ENCODE measurements around the gene UBE2O.

GRCh38 chr17:76466775-76467130 is 13.8 kb upstream of the UBE2O start:
- TF ChIP-seq CTCF (IDR thresholded peaks at IDR 0.05; ENCODE audit: low read depth, low read length) (no peak), POLR2A (IDR thresholded peaks at IDR 0.05; ENCODE audit: extremely low read depth, insufficient read length) (no peak), MAX (IDR thresholded peaks at IDR 0.05; ENCODE audit: low read depth, low read length) (no peak)
